NCI-H2196 treated with DMSO at 0.1 percent for 48 hours (cell line): ENCODE data around the gene RASA4B.
"Not testable (repeated sequence)": the region's sequence is repeated elsewhere in the genome, so short reads cannot be mapped to it uniquely, and the experiment has no call there.

Experiments used
- DNase-seq: peaks from one replicate; lab custom pipeline; 2025; ENCODE audit not compliant: unreplicated experiment; lab: John Stamatoyannopoulos, UW

RASA4B gene

DNA sequence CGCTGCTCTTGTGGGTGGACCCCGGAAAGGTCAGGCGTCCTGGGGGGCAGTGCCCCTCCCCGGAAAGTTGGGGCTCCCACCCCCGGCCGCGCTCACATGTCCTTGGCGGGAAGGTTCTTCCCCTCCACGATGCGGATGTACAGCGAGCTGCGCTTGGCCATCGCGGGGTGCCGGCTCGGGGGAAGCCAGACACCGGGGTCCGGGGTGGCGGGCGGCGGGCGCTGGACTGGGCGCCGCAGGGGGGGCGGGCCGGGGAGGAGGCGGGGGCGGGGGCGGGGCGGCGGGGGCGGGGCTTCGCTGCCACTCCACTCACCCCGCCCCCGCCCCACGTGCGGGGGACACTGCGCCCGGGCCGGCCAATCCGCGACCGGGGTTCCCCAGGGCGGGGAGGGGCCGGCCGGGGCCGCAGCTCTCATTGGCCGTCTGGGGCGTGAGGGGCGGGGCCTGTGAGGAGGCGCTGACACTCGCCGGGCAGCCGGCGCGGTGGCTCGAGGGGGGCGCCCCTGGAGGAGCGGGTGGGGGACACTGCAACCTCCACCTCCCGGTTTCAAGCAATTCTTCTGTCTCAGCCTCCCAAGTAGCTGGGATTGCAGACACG is at the start of gene RASA4B:
TSS of gene RASA4B (minus strand) at position 228 of the 598 bp plus-strand sequence. CDS start at position 161, 67 bp downstream.
- not testable (repeated sequence) for DNase-seq

DNA sequence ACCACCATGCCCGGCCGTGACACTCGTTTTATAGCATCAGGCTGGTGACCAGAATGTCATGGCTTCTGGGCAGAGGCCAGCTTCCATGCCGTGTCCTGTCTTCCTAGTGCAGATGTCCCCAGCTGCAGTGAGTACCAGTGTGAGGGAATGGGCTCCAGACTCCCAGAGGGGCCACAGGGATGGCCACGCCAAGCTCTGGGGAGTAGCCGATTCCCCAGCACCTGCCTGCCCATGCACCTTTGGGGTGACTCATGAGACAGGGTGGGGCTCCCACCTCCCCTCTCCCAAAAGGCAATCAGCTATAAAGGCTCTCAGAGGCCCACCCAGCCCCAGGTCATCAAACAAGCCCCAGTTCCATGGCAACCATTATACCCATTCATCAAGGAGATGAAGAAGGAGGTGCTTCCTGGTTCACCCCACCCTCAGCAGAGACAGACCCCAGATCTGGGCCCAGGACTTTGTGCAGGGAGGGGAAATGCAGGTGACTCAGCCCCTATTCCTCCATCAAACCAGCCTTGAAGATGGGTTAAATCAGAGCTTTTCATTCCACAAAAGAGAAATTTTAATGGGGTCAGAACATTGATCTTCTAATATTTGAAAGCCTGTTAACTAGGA is 33.3 kb upstream of the RASA4B start, which contains the start of gene SPDYE2:
TSS of gene SPDYE2 (plus strand) at position 419 of the 615 bp plus-strand sequence. CDS start 2,030 bp downstream, outside the sequence.
- not testable (repeated sequence) for DNase-seq

DNA sequence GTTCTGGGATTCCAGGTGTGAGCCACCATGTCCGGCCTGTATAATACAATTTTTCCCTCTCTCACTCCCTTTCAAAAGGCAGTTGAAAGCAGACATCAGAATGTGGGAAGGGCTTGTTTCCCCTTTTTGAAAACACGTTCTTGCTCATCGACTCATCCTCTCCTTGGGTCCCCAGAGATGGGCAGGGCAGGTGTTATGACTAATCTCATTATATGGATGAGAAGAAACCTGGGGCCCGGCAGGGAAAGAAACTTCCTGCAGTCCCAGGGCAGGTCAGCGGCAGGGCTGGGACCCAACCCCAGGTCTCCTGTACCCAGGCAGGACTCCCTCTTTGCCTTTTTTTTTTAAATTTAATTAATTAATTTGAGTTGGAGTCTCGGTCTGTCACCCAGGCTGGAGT is 28.8 kb upstream of the RASA4B start:
- not testable (repeated sequence) for DNase-seq

DNA sequence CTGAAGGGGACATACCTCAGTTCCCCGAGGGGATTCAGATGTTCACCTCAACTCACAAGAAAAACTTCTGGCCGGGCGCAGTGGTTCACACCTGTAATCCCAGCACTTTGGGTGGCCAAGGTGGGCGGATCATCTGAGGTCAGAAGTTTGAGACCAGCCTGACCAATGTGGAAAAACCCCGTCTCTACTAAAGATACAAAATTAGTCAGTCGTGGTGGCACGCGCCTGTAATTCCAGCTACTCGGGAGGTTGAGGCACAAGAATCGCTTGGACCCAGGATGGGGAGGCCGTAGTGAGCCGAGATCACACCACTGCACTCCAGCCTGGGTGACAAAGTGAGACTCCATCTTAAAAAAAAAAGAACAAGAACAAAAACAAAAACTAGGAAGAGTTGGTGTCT is 27.7 kb upstream of the RASA4B start:
- DNase-seq, result not testable (repeated sequence)

DNA sequence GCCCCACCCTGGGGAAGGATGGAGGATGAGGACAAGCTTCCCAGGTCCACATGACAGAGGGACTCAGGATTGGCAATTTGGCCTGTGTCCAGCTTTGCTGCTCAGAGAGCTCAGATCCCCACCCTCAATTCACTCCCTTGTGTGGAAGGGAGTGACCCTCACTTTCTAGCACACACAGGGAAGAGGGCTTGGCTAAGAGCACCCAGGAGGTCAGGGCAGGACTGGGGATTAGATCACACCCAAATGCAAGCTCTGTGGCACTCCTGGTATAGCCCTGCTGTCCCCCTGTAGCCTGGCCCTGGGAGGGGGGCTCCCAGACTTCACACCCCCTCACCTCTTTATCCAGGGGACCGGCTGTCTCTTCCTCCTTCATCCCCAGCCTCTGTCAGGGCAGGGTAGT is 26.8 kb upstream of the RASA4B start:
- DNase-seq, result not testable (repeated sequence)

DNA sequence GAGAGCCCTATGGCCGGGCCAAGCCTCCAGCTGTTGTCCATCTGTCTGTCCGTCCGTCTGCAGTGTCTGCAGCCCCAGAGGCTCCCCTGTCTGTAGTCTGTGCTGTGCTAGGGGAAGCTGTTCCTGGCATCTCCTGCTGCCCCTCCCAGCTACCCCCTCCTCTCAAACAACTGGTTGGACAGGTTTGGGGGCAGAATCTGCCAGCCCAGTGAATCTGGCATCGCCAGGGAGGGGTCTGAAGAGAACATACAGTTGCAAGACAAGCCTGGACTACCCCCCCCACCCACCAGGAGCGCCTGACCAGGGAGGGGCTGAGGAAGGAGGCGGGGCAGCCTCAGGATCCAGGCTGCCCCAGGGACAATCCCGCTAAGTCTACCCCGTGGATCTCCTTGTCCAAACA is 26.0 kb upstream of the RASA4B start, which contains the start of gene UPK3BL2:
TSS of gene UPK3BL2 (minus strand) at position 101 of the 400 bp plus-strand sequence. CDS start at position 41, 60 bp downstream.
- DNase-seq, result not testable (repeated sequence)

DNA sequence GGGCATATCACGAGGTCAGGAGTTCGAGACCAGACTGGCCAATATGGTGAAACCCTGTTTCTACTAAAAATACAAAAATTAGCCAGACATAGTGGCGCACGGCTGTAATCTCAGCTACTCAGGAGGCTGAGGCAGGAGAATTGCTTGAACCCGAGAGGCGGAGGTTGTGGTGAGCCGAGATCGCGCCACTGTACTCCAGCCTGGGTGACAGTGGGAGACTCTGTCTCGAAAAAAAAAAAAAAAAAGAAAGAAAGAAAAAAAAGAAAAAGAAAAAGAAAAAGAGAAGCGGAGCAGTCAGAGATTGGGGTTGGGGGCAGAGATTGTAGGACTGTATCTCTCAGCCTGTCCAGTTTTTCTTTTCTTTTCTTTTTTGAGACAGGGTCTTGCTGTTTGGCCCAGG is 25.2 kb upstream of the RASA4B start:
- DNase-seq, result not testable (repeated sequence)

DNA sequence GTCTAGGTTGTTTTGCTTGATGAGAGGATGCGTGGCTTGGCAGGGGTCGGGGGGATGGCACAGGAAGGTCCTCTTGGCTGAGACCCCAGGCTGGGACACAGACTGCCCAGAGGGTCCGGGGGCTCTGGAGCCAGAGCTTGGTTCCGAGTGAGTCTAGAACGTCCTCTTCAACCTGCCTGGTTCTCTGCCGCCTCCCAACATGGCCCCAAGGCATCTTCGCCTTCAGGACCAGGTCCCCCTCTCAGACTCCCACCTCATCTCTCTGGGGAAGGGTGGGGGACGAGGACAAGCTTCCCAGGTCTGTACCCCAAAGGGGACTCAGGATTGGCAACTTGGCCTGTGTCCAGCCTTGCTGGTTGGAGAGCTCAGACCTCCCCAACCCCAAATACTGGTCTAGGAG is 24.5 kb upstream of the RASA4B start:
- not testable (repeated sequence) for DNase-seq

GRCh38 chr7:102540604-102541003 is 23.0 kb upstream of the RASA4B start:
- not testable (repeated sequence) for DNase-seq

- DNase-seq, result not testable (repeated sequence)
Observed at GRCh38 chr7:102535062-102535615, 17.6 kb upstream of the RASA4B start.

- not testable (repeated sequence) for DNase-seq
Observed at GRCh38 chr7:102532127-102532526, 14.6 kb upstream of the RASA4B start.

DNA sequence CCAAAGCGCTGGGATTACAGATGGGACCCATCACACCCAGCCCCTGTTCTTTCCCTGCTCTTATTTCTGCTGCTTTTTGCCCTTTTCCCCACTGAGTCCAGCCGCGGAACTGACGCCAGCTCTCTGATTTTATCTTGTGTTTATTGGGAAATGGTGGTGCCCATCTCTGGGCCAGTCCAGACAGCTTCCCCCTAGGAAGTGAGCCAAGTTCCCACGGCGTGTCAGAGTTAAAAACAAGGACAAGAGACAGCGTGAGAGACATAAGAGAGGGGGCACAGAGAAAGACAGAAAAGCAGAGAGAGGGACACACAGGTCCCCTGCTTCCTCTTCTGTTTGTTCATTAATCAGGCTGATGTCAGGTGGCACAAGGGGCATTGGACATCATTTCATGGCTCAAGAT is 14.0 kb upstream of the RASA4B start:
- not testable (repeated sequence) for DNase-seq

GRCh38 chr7:102527822-102528793 is 10.5 kb upstream of the RASA4B start:
- not testable (repeated sequence) for DNase-seq

DNA sequence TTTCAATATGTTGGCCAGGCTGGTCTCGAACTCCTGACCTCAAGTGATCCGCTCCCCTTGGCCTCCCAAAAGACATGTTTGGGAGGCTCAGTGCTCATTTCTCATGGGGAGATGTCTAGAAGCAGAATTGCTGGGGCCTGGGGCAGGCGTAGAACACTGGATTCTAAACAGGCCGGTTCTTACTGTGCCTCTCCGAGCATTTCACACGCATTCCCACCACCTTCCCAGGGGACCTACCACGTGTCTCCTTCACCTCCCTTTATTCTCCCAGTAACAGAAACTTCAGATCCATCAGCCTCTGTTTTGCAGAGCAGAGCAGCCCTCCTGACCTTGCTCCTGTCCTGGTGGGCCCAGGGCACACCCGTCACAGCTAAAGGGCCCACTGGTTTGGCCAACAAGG is 9.6 kb upstream of the RASA4B start:
- not testable (repeated sequence) for DNase-seq

DNA sequence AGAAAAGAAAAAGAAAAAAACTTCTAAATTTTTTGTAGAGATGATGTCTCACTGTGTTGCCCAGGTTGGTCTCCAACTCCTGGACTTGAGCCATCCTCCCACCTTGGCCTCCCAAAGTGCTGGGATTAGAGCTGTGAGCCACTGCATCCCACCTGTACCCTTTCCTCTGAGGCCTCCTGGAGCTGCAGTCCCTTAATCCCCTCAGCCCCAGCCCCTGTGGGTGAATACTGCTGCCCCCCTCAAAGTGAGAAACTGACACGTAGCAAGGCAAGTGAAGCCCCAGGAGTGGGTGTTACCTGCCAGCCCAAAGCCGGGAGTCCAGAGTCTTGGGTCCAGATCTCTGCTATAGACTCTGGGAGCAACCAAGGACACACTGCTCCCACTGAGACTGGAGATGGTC is 7.2 kb upstream of the RASA4B start:
- DNase-seq, result not testable (repeated sequence)

DNA sequence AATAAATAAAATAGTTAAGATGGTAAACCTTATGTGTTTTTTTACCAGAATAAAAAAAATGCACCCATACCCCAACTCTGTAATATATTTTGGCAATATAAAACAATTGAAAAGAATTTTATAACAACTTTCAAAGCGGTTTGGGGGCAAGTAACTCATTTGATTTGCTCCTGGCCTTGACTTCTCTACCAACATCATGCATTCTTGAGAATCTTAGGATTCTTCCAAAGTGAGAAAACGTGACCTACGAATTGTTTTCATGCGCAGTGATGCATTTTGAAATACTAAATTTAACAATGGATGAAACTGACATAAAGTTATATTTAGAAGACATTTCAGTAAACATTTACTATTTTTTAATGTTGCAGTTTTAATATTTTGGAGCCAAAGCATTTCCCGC is 3.2 kb upstream of the RASA4B start:
- not testable (repeated sequence) for DNase-seq

GRCh38 chr7:102516951-102517350 is 626 bp downstream of the RASA4B start:
- DNase-seq, result not testable (repeated sequence)

DNA sequence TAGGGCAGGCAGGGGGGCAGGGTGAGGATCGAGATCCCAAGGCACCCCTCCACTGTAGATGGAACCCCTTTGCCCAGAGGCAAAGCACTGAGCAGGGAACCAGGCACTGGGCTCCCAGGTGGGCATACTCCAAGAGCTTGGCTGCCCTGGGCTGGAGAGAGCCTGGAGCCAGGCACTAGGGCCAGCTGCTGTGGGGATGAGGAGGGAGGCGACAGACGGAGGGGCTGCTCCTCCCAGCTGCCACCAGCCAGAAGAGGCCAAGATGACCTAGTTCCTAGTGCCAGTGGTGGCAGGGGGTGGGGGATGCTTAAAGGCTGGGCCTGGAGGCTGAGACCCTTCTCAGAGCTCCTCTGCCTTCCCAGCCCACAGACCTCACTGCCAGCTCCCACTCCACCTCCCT is 1.7 kb downstream of the RASA4B start:
- DNase-seq, result not testable (repeated sequence)

DNA sequence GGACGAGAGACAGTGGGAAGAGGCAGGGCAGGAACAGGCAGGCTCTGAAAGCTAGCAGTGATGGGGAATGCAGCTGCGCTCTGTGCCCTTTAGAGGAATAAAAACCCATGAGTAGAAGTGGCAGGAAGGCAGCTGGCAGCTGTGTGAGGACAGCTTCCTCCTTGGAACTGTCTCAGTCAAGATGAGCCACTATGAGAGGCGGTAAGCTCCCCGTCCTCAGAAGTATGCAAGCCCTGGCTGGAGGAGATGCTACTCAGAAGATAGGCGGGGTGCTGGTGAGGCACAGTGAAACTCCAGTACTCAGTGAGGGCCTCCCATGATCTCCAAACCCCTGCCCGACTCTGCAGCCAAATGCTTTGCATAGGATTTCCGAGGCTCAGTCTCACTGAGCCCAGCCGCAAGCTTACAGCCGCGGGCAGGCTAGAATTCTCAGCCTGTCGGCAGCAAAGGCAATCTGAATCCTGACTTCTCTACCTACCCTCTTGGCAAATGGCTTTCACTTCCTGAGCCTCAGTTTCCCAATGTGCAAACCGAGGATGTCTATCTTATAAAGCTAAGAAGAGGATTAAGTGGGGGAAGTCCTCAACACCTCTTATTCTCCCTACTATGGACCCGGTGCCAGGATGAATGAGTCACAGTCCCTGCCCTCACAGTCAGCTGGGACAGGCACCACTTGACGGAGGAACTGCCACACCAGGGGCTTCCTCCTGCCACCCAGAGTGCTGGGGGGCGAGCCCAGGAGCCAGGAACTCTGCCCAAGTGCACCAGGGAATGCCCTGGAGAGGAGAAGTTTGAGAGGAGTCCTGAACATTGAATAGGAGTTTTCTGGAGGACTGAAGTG is 2.5 kb downstream of the RASA4B start:
- not testable (repeated sequence) for DNase-seq

- not testable (repeated sequence) for DNase-seq
Observed at GRCh38 chr7:102512642-102513221, 4.8 kb downstream of the RASA4B start.
